ENCODE measurements around the gene ZSCAN21. TPM values are rescaled to one million over a fixed set of nuclear protein-coding genes. Genes with fewer than 3 reads are reported as not detected.

The ZSCAN21 gene
- total and polyA plus RNA-seq, 12 donors: 10.0 to 22.7 (median 13.6) TPM

DNA sequence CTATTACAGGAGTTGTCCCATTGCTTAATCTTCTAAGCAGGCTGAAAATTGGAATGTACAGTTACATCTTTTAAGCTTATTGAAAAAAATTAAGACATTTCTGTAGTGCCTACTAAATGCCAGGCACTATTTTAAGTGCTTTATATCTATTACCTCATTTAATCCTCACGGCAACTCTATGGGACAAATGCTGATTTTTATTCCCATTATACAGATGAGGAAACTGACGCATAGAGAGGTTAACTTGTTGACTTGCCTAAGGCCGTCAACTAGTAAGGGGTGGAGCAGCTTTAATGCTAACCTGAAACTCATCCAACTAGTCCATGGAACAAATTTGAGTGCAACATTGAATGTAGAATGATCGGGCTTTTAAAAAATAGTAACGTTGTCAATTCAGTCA lies 31.7 kb upstream of the ZSCAN21 start:
- WGBS, 4 donors: 90 to 95% (median 92%) methylated on average over 5 of the region's 5 CpGs
- TF ChIP-seq POLR2A (IDR thresholded peaks at IDR 0.05): no peak
- DNase-seq: no peak
- peak overlapping the region in 2 of 5 donors; percentile 99 for H3K27ac ChIP-seq
- peaks cover 17 to 58% of the 10 kb centered on the region in 2 donors for H3K4me1 ChIP-seq (replicated peaks in 1 of 2)
- H3K27me3 ChIP-seq: no peaks in the 10 kb centered on the region
- intact Hi-C loops (cut with DNase I): no loop called here
- H3K9me3 ChIP-seq (replicated peaks in 1 of 3): no peaks in the 10 kb centered on the region
- no peak overlapping the region for H3K4me3 ChIP-seq
- H3K36me3 ChIP-seq (replicated peaks in 1 of 2): peaks cover 0 to 15% of the 10 kb centered on the region in 2 donors

DNA sequence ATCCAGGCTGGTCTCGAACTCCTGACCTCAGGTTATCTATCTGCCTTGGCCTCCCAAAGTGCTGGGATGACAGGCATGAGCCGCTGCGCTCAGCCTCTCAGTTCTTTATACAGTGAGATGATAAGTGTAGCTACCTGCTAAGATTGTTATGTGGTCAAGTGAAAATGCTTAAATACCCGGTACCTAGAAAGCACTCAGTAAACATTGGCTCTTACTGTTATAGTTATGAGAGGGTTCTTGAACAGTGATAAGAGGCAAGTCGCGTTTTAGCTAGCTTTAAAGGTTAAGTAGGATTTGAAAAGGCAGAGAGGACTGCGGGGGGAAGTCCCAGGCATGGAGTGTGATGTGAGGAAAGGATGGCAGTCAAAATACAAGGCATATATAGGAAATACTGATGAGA lies 29.7 kb upstream of the ZSCAN21 start:
- H3K27me3 ChIP-seq: no peaks in the 10 kb centered on the region
- H3K4me3 ChIP-seq: no peak overlapping the region
- peak overlapping the region in 1 of 5 donors; percentile 23 for H3K27ac ChIP-seq
- H3K4me1 ChIP-seq (replicated peaks in 1 of 2): peaks cover 17 to 72% of the 10 kb centered on the region in 2 donors
- intact Hi-C loops (cut with DNase I): no loop called here
- peaks cover 0 to 34% of the 10 kb centered on the region in 2 donors for H3K36me3 ChIP-seq (replicated peaks in 1 of 2)
- no peaks in the 10 kb centered on the region for H3K9me3 ChIP-seq (replicated peaks in 1 of 3)
- DNase-seq: no peak
- WGBS, 4 donors: 71 to 75% (median 74%) methylated on average over 7 of the region's 7 CpGs
- TF ChIP-seq POLR2A (IDR thresholded peaks at IDR 0.05): no peak
- TF ChIP-seq, protein P1, sequence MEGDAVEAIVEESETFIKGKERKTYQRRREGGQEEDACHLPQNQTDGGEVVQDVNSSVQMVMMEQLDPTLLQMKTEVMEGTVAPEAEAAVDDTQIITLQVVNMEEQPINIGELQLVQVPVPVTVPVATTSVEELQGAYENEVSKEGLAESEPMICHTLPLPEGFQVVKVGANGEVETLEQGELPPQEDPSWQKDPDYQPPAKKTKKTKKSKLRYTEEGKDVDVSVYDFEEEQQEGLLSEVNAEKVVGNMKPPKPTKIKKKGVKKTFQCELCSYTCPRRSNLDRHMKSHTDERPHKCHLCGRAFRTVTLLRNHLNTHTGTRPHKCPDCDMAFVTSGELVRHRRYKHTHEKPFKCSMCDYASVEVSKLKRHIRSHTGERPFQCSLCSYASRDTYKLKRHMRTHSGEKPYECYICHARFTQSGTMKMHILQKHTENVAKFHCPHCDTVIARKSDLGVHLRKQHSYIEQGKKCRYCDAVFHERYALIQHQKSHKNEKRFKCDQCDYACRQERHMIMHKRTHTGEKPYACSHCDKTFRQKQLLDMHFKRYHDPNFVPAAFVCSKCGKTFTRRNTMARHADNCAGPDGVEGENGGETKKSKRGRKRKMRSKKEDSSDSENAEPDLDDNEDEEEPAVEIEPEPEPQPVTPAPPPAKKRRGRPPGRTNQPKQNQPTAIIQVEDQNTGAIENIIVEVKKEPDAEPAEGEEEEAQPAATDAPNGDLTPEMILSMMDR (IDR thresholded peaks at IDR 0.05): no peak

DNA sequence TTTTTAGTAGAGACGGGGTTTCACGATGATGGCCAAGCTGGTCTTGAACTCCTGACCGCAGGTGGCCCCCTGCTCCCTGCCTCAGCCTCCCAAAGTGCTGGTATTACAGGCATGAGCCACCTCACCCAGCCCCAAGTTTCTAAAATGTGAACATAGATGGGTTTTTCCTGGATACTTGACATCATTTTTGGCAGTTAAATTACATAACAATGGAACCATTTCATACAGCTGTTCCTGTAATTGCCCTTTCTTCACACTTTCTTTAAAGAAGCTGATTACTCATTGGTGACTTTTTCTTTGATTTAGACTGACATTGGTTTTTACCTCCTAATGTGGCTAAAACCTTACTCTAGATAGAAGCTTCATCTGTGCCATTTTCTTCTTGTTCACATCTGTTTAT lies 28.3 kb upstream of the ZSCAN21 start:
- intact Hi-C loops (cut with DNase I): no loop called here
- Histone ChIP-seq H3K27me3 (no peaks in the 10 kb centered on the region), H3K4me1 (replicated peaks in 1 of 2) (peaks cover 14 to 66% of the 10 kb centered on the region in 2 donors), H3K4me3 (no peak overlapping the region), H3K9me3 (replicated peaks in 1 of 3) (no peaks in the 10 kb centered on the region), H3K36me3 (replicated peaks in 1 of 2) (peaks cover 0 to 48% of the 10 kb centered on the region in 2 donors), H3K27ac (peak overlapping the region in 1 of 5 donors; percentile 26)
- WGBS, 4 donors: 91 to 100% (median 93%) methylated on average over 3 of the region's 3 CpGs
- TF ChIP-seq POLR2A (IDR thresholded peaks at IDR 0.05): no peak
- TF ChIP-seq, protein P1 (IDR thresholded peaks at IDR 0.05): no peak
- DNase-seq: no peak

DNA sequence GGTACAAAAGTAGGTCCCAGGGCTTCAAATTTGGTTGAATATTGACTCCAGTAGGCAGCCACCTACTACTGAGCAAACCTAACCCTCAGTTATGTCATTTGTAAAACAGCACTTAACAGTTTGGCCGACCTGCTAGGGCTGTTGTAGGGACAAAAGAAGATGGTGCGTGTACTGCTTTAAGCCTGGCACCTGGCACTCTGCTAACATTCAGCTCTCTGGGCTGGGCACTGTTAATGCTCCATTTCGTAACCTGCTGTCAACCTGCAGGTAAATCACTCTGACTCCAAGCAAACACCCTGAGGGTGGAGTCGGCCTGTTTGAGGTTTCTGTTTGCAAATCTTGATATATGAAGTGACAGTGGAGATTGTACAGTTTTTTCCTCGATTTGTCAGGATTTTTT lies 27.0 kb upstream of the ZSCAN21 start:
- WGBS, 4 donors: 41 to 65% (median 55%) methylated on average over 5 of the region's 5 CpGs
- DNase-seq: peak; percentile 35 to 76 (median 58)
- peaks cover 3 to 53% of the 10 kb centered on the region in 2 donors for H3K4me1 ChIP-seq (replicated peaks in 1 of 2)
- no peak overlapping the region for H3K4me3 ChIP-seq
- peak overlapping the region in 4 of 5 donors; percentile 18 to 68 (median 43) for H3K27ac ChIP-seq
- no peaks in the 10 kb centered on the region for H3K9me3 ChIP-seq (replicated peaks in 1 of 3)
- H3K36me3 ChIP-seq (replicated peaks in 1 of 2): peaks cover 0 to 59% of the 10 kb centered on the region in 2 donors
- TF ChIP-seq POLR2A (IDR thresholded peaks at IDR 0.05): no peak
- TF ChIP-seq, protein P1 (IDR thresholded peaks at IDR 0.05): no peak
- no peaks in the 10 kb centered on the region for H3K27me3 ChIP-seq
- intact Hi-C loops (cut with DNase I): no loop called here

DNA sequence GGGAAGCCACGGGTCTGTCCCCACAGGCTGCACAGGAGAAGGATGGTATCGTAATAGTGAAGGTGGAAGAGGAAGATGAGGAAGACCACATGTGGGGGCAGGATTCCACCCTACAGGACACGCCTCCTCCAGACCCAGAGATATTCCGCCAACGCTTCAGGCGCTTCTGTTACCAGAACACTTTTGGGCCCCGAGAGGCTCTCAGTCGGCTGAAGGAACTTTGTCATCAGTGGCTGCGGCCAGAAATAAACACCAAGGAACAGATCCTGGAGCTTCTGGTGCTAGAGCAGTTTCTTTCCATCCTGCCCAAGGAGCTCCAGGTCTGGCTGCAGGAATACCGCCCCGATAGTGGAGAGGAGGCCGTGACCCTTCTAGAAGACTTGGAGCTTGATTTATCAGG lies 26.0 kb upstream of the ZSCAN21 start:
- WGBS, 4 donors: 79 to 84% (median 81%) methylated on average over 11 to 12 of the region's 12 CpGs

More for the DNA sequence above, 26.0 kb upstream of the ZSCAN21 start:
- peak in 1 of 7 donors; percentile 18 for DNase-seq
- TF ChIP-seq POLR2A (IDR thresholded peaks at IDR 0.05): no peak
- TF ChIP-seq, protein P1 (IDR thresholded peaks at IDR 0.05): no peak
- Histone ChIP-seq H3K27ac (peak overlapping the region; percentile 4 to 68 (median 26)), H3K4me3 (no peak overlapping the region), H3K36me3 (replicated peaks in 1 of 2) (peaks cover 0 to 66% of the 10 kb centered on the region in 2 donors), H3K4me1 (replicated peaks in 1 of 2) (peaks cover 3 to 47% of the 10 kb centered on the region in 2 donors), H3K9me3 (replicated peaks in 1 of 3) (no peaks in the 10 kb centered on the region), H3K27me3 (no peaks in the 10 kb centered on the region)
- intact Hi-C loops (cut with DNase I): no loop called here
